HCT116 (cell line): ENCODE results near the gene GALNT17. TPM values are rescaled to one million over a fixed set of nuclear protein-coding genes. Genes with fewer than 3 reads are reported as not detected.

Experiments
- ATAC-seq: fragments of 200-7000 bp; cut with Tn5 transposase; 2 replicates; pipeline ENCODE4 v1.9.1; 2020; ENCODE audit warnings: mild to moderate bottlenecking, moderate library complexity
- BruUV-seq: library from RNA; stranded (reverse); fragments of 400-500 nt; replicated peaks from 2 replicates; lab custom pipeline; 2021; lab: Mats Ljungman, UMichigan
- CTCF ChIA-PET: fragments of 300-600 bp; sonication (Branson Sonifier 250); formaldehyde crosslinking; loops from one replicate; lab custom pipeline; 2021; ENCODE audit warnings: antibody characterized with exemption; lab: Charles Lee
- POLR2A ChIA-PET: fragments of 300-600, 350-600 bp; sonication (Branson Sonifier 250); formaldehyde crosslinking; loops from one replicate; lab custom pipeline; 2021; ENCODE audit warnings: antibody characterized with exemption; lab: Charles Lee
- RAD21 ChIA-PET, 2 experiments: fragments of 300-600 bp; sonication (Branson Sonifier 250); formaldehyde crosslinking; loops; one replicate each; lab custom pipeline; 2023; ENCODE audit warnings: low total read pairs in 2 of 2; ENCODE audit not compliant: uncharacterized antibody in 2 of 2, unreplicated experiment in 2 of 2, low non-redundant PET in 1 of 2; lab: Charles Lee
- DNase-seq: peaks from one replicate; pipeline ENCODE4 v3.0.0-alpha.2; 2010; ENCODE audit warnings: low read depth, low spot score
- H2AFZ ChIP-seq: fragments of 200-600 bp; shearing (Covaris generic), sonication (generic); 2 replicates; pipeline ENCODE4 v1.6.1; 2017; ENCODE audit warnings: low read depth, mixed run types, mixed read lengths, antibody characterized with exemption, low read length; ENCODE audit not compliant: poor library complexity, severe bottlenecking
- H3K27ac ChIP-seq: 2 replicates; pipeline ENCODE4 v1.5.1; 2012; ENCODE audit warnings: low read depth, low read length
- H3K27me3 ChIP-seq: fragments of 200-600 bp; sonication (generic); 2 replicates; pipeline ENCODE4 v1.6.1; 2016; ENCODE audit warnings: mixed run types, low read length, mixed read lengths; ENCODE audit not compliant: insufficient read depth
- H3K36me3 ChIP-seq, 2 experiments: fragments of 200-500 bp in 1 of 2; fragments of 200-600 bp in 1 of 2; sonication (Bioruptor generic) in 1 of 2; sonication (generic) in 1 of 2; 2 replicates each; pipeline versions ENCODE4 v1.5.1 to v1.6.1; 2014 to 2016; ENCODE audit warnings: low read length in 2 of 2, inconsistent platforms in 1 of 2, mixed read lengths in 1 of 2, mixed run types in 1 of 2; ENCODE audit not compliant: insufficient read depth in 2 of 2, control insufficient read depth in 1 of 2
- H3K4me1 ChIP-seq, 2 experiments: fragments of 200-600 bp in 1 of 2; sonication (generic) in 1 of 2; 2 replicates each; pipeline versions ENCODE4 v1.5.1 to v1.6.1; 2012 to 2017; ENCODE audit warnings: low read length in 2 of 2, inconsistent platforms in 1 of 2, mild to moderate bottlenecking in 1 of 2, mixed read lengths in 1 of 2, mixed run types in 1 of 2, moderate library complexity in 1 of 2; ENCODE audit not compliant: insufficient read depth in 2 of 2, control insufficient read depth in 1 of 2
- H3K4me2 ChIP-seq: fragments of 200-600 bp; sonication (generic); 2 replicates; pipeline ENCODE4 v1.6.1; 2017; ENCODE audit warnings: mixed run types, low read length, mixed read lengths
- H3K4me3 ChIP-seq, 2 experiments: fragments of 200-600 bp in 1 of 2; sonication (generic) in 1 of 2; replicated peaks in 1 of 2; 2 replicates each; pipeline ENCODE4 v1.5.1; 2011 to 2016; ENCODE audit warnings: low read length in 2 of 2, control low read depth in 1 of 2, low read depth in 1 of 2, mild to moderate bottlenecking in 1 of 2, mixed read lengths in 1 of 2, mixed run types in 1 of 2
- H3K79me2 ChIP-seq: fragments of 200-600 bp; sonication (generic); 2 replicates; pipeline ENCODE4 v1.6.1; 2017; ENCODE audit warnings: mild to moderate bottlenecking, mixed run types, low read length, moderate library complexity, mixed read lengths; ENCODE audit not compliant: insufficient read depth
- H3K9ac ChIP-seq: fragments of 200-600 bp; sonication (generic); 2 replicates; pipeline ENCODE4 v1.6.1; 2016; ENCODE audit warnings: low read length, mixed read lengths
- H3K9me2 ChIP-seq: fragments of 200-600 bp; sonication (generic), shearing (Covaris generic); 2 replicates; pipeline ENCODE4 v1.6.1; 2017; ENCODE audit warnings: mixed run types, mild to moderate bottlenecking, moderate library complexity; ENCODE audit not compliant: insufficient read depth
- H3K9me3 ChIP-seq, 2 experiments: fragments of 200-500 bp in 1 of 2; fragments of 200-600 bp in 1 of 2; sonication (Bioruptor generic) in 1 of 2; sonication (generic) in 1 of 2; 2 replicates each; pipeline ENCODE4 v1.6.1; 2014 to 2017; ENCODE audit warnings: low read length in 2 of 2, mixed read lengths in 2 of 2, inconsistent platforms in 1 of 2, low read depth in 1 of 2, mild to moderate bottlenecking in 1 of 2, mixed run types in 1 of 2, moderate library complexity in 1 of 2; ENCODE audit not compliant: control insufficient read depth in 1 of 2, insufficient read depth in 1 of 2
- H4K20me1 ChIP-seq: fragments of 200-600 bp; sonication (generic), shearing (Covaris generic); 2 replicates; pipeline ENCODE4 v1.6.1; 2017; ENCODE audit warnings: mixed run types, mild to moderate bottlenecking, moderate library complexity; ENCODE audit not compliant: insufficient read depth
- CBX3 ChIP-seq: IDR thresholded peaks from 2 replicates; pipeline ENCODE4 v1.6.1; 2012; ENCODE audit warnings: low read depth
- EGR1 ChIP-seq: IDR thresholded peaks from 2 replicates; pipeline ENCODE4 v1.6.1; 2012; ENCODE audit warnings: low read depth
- EZH2 ChIP-seq: fragments of 200-600 bp; sonication (generic); IDR thresholded peaks from 2 replicates; pipeline ENCODE4 v1.6.1; 2017; ENCODE audit warnings: antibody characterized with exemption, mixed run types
- JUND ChIP-seq: IDR thresholded peaks from 2 replicates; pipeline ENCODE4 v1.6.1; 2012
- POLR2A ChIP-seq: IDR thresholded peaks from 2 replicates; pipeline ENCODE4 v1.7.0; 2011; ENCODE audit warnings: borderline replicate concordance; ENCODE audit not compliant: insufficient read depth, insufficient read length; ENCODE audit errors: extremely low read depth
- SP1 ChIP-seq: IDR thresholded peaks from 2 replicates; pipeline ENCODE4 v1.6.1; 2012; ENCODE audit warnings: low read depth
- intact Hi-C: fragments of 100-400 bp; cut with micrococcal nuclease; formaldehyde crosslinking; loops from 2 replicates; pipeline ENCODE4 v1.10.0; 2022
- total RNA-seq: library from RNA; stranded (reverse); gene quantifications from one replicate; pipeline ENCODE4 v1.2.1, GENCODE V29; 2021; ENCODE audit not compliant: unreplicated experiment
- TF ChIP-seq, protein P1 (sequence below): IDR thresholded peaks from 2 replicates; pipeline ENCODE4 v1.6.1; 2012
- TF ChIP-seq, protein P2 (sequence below): IDR thresholded peaks from 2 replicates; pipeline ENCODE4 v1.6.1; 2011; ENCODE audit warnings: mild to moderate bottlenecking, low read length, moderate library complexity; ENCODE audit not compliant: insufficient replicate concordance; ENCODE audit errors: extremely low read depth
- TF ChIP-seq, protein P3 (sequence below): IDR thresholded peaks from 2 replicates; pipeline ENCODE4 v1.6.1; 2012; ENCODE audit warnings: low read depth

The GALNT17 gene
- total RNA-seq, 1 experiment from 2014 or later, result not detected

DNA sequence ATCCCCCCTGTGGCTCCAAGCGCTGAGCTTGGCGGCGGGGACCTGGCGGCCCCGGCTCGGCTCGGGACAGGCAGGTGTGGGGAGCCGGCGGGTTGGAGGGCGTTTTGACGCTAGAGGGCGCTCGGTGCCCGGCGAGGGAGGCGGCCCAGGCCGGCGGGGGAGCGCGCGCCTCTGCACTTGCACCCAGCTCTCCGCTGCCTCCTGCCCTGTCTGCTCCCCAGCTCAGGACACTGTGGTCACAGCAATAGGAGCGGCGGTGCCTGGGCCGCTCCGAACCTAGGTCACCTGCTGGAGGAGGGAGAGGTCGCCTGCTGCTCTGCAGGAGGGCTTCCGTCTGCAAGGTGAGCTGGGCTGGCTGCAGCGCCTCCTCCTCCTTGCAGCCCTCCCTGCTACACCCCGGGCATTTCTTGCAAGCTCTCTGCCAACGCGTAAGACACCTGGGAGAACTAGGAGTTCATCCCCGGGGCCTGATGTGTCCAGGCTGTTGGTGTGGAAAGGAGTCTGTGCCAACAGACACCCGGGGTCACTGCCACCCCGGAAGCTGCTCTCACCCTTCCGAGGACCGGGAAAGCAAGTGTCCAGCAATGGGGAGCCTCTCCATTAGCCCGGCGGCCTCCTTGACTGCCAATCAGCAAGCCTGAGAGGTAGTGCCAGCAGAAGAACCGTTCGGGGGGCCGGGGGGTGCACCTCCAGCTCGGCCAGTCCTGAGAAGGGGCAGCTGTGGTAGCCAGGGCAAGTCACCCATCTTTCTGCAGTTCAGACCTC is 620.4 kb downstream of the GALNT17 start:
- BruUV-seq, result no TSS peak
- H3K79me2 ChIP-seq, result no peaks in the 10 kb centered on the region
- H3K4me3 ChIP-seq, result no peak overlapping the region
- RAD21 ChIA-PET, result no interaction called here
- H3K9me2 ChIP-seq, result no peaks in the 10 kb centered on the region
- no peak for DNase-seq
- H3K9me3 ChIP-seq, result peaks cover 4 to 5% of the 10 kb centered on the region in 2 experiments; a peak in 2 of 4 replicates
- no peak overlapping the region for H3K4me2 ChIP-seq
- no peaks in the 10 kb centered on the region for H4K20me1 ChIP-seq
- intact Hi-C loops, result no loop called here
- no peak overlapping the region for H3K27ac ChIP-seq
- H3K36me3 ChIP-seq, result no peaks in the 10 kb centered on the region
- H3K9ac ChIP-seq, result no peak overlapping the region
- CTCF ChIA-PET, result no interaction called here
- no peak for TF ChIP-seq SP1
- TF ChIP-seq POLR2A, result no peak
- TF ChIP-seq, protein P1, sequence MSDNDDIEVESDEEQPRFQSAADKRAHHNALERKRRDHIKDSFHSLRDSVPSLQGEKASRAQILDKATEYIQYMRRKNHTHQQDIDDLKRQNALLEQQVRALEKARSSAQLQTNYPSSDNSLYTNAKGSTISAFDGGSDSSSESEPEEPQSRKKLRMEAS, result no peak
- TF ChIP-seq CBX3, result no peak
- TF ChIP-seq, protein P2, sequence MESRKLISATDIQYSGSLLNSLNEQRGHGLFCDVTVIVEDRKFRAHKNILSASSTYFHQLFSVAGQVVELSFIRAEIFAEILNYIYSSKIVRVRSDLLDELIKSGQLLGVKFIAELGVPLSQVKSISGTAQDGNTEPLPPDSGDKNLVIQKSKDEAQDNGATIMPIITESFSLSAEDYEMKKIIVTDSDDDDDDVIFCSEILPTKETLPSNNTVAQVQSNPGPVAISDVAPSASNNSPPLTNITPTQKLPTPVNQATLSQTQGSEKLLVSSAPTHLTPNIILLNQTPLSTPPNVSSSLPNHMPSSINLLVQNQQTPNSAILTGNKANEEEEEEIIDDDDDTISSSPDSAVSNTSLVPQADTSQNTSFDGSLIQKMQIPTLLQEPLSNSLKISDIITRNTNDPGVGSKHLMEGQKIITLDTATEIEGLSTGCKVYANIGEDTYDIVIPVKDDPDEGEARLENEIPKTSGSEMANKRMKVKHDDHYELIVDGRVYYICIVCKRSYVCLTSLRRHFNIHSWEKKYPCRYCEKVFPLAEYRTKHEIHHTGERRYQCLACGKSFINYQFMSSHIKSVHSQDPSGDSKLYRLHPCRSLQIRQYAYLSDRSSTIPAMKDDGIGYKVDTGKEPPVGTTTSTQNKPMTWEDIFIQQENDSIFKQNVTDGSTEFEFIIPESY, result no peak
- no peak for TF ChIP-seq EGR1
- no peak for TF ChIP-seq JUND
- TF ChIP-seq EZH2, result no peak
- TF ChIP-seq, protein P3, sequence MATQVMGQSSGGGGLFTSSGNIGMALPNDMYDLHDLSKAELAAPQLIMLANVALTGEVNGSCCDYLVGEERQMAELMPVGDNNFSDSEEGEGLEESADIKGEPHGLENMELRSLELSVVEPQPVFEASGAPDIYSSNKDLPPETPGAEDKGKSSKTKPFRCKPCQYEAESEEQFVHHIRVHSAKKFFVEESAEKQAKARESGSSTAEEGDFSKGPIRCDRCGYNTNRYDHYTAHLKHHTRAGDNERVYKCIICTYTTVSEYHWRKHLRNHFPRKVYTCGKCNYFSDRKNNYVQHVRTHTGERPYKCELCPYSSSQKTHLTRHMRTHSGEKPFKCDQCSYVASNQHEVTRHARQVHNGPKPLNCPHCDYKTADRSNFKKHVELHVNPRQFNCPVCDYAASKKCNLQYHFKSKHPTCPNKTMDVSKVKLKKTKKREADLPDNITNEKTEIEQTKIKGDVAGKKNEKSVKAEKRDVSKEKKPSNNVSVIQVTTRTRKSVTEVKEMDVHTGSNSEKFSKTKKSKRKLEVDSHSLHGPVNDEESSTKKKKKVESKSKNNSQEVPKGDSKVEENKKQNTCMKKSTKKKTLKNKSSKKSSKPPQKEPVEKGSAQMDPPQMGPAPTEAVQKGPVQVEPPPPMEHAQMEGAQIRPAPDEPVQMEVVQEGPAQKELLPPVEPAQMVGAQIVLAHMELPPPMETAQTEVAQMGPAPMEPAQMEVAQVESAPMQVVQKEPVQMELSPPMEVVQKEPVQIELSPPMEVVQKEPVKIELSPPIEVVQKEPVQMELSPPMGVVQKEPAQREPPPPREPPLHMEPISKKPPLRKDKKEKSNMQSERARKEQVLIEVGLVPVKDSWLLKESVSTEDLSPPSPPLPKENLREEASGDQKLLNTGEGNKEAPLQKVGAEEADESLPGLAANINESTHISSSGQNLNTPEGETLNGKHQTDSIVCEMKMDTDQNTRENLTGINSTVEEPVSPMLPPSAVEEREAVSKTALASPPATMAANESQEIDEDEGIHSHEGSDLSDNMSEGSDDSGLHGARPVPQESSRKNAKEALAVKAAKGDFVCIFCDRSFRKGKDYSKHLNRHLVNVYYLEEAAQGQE, result no peak
- no peaks in the 10 kb centered on the region for H3K27me3 ChIP-seq
- no peak for ATAC-seq
- no peak overlapping the region for H2AFZ ChIP-seq
- no peaks in the 10 kb centered on the region for H3K4me1 ChIP-seq
- POLR2A ChIA-PET, result no interaction called here
